Hematopoietic multipotent progenitor cell treated with erythropoietin and hydrocortisone succinate and interleukin-3 and kit ligand, for 8 days (in vitro differentiated cells): ENCODE data around the gene YARS2.
A peak's percentile ranks its signal among the peaks of the same experiment; 100 is the strongest.

Experiments
- DNase-seq: peaks from one replicate; pipeline ENCODE4 v3.0.0-alpha.2; 2015

YARS2 gene

GRCh38 chr12:32755654-32756475, at the start of gene YARS2:
YARS2 (minus strand) TSS chr12:32755897; CDS start chr12:32755874, 23 bp downstream.
- peak; percentile 98 for DNase-seq

DNA sequence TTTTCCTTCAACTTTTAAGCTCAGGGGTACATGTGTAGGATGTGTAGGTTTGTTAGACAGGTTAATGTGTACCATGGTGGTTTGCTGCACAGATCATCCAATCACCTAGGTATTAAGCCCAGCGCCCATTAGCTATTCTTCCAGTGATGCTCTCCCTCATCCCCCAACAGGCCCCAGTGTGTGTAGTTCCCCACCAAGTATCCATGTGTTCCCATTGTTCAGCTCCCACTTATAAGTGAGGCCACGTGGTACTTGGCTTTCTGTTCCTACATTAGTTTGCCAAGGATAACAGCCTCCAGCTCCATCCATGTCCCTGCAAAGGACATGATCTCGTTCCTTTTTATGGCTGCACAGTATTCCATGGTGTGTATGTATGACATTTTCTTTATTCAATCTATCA, 48.6 kb upstream of the YARS2 start:
- no peak for DNase-seq

GRCh38 chr12:32801269-32801980, 45.7 kb upstream of the YARS2 start:
- DNase-seq: no peak

- DNase-seq: no peak
These were observed 38.6 kb upstream of the YARS2 start for GRCh38 chr12:32794281-32794680.

- no peak for DNase-seq
These were observed 34.2 kb upstream of the YARS2 start for GRCh38 chr12:32789916-32790315.

GRCh38 chr12:32789446-32789845, 33.7 kb upstream of the YARS2 start:
- DNase-seq: no peak

DNA sequence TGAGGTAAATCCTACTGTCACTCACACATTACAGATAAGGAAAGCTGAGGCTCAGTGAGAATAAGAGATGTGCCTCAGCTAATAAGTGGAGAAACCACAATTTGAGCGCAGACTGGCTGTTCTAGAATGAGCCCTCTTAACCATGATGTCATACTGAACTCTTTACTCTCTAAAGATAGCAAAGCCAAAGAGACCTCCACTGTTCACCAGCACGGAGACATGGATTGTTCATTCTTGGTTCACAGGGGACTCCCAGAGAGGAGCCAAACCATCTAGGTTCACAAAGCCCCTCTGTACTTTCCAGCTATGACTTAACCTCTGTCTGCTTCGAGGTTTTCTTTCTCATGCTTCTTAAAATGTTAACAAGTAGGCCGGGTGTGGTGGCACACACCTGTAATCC, 32.7 kb upstream of the YARS2 start:
- DNase-seq: no peak

- no peak for DNase-seq
These were observed 29.9 kb upstream of the YARS2 start for GRCh38 chr12:32785557-32785956.

DNA sequence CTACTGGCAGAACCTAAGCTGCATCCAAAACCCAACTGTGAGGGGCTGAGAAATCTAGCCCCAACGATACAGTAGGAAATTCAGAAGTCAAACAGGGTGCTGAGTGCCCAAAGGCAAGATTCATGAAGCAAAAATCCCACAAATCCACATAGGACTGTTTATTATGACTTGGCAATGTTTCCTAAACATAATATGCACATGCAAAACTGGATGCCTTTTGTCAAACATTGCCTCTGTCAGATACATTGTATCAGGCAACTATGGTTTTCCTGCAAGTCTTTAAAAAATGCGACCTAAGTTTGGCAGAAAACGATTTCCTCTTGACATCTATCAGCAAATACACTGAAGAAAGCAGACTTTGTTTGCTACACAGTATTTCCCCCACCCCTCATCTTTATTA, 27.3 kb upstream of the YARS2 start:
- DNase-seq: no peak

DNA sequence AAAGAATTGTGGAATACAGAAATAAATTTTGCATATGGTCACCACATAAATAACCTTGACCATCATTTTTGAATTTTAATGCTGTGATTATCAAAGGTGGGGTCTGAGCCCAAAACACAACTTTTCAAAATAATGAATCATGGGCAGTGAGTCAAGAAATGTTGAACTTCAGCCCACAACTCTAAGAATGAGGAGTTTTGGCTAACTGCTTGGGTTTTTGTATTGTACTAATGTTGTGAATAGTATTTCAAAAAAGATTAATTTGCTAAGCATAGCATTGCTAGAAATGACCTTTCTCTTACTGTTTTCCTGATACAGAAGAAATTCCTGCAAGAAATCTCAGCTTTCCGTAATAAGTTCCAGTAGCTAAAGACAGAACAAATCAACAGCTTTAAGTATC, 24.4 kb upstream of the YARS2 start:
- no peak for DNase-seq

DNA sequence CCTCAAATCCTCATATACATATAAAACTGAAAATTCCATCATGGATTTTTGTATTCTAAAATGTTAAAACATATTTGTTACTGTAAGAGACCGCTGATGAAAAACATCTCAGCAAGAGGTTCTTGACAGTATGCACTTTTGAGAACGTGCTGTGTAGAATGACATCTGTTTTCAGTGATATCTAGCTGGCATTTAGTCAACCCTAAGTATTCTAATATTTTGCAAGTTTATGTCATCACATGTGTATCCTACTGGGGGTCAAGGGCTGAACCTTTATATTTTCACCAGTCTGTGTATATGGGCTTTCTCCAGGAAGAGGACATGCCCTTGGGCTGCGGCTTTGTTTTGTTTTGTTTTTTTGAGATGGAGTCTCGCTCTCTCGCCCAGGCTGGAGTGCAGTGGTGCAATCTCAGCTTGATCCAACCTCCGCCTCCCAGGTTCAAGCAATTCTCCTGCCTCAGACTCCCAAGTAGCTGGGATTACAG, 22.0 kb upstream of the YARS2 start:
- no peak for DNase-seq

GRCh38 chr12:32777159-32777558, 21.5 kb upstream of the YARS2 start:
- DNase-seq: no peak

GRCh38 chr12:32776258-32776657, 20.6 kb upstream of the YARS2 start:
- DNase-seq: no peak

GRCh38 chr12:32773691-32774090, 18.0 kb upstream of the YARS2 start:
- DNase-seq: no peak

- no peak for DNase-seq
These were observed 14.4 kb upstream of the YARS2 start for GRCh38 chr12:32770141-32770540.

DNA sequence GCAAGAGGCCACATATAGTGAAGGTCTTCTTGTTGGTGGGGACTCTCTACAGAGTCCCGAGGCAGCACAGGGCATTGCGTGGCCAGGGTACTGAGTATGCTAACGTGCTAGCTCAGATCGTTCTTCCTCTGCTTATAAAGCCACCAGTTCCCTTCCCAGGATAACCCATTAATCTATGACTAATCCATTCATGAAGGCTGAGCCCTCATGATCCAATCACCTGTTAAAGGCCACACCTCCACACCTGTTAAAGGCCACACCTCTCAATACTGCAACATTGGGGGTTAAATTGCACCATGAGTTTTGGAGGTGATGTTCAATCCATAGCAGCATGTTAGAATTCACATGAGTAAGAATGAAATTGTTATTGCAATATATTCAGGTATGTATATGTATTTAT, 12.8 kb upstream of the YARS2 start:
- no peak for DNase-seq

GRCh38 chr12:32765906-32766305, 10.2 kb upstream of the YARS2 start:
- no peak for DNase-seq

- peak; percentile 45 for DNase-seq
These were observed 6.0 kb upstream of the YARS2 start for GRCh38 chr12:32761716-32762115.

DNA sequence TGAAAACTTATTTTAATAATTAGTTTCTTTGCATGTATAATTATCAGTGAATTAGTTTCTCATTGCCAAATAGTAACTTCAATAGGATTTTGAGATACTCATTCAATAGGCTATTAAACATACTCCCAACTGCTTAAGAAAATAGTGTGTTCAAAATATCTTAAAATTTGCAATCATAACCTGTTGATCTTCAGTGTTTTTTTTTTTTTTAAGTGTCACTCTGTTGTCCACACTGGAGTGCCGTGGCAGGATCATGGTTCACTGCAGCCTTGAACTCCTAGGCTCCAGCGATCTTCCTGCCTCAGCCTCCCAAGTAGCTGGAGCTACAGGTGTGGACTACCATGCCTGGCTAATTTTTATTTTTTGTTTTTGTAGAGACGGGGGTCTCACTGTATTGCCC, 1.5 kb upstream of the YARS2 start:
- DNase-seq: no peak

- DNase-seq: no peak
These were observed 874 bp upstream of the YARS2 start for GRCh38 chr12:32756476-32757066.

GRCh38 chr12:32755051-32755653, 545 bp downstream of the YARS2 start:
- DNase-seq: peak; percentile 82

DNA sequence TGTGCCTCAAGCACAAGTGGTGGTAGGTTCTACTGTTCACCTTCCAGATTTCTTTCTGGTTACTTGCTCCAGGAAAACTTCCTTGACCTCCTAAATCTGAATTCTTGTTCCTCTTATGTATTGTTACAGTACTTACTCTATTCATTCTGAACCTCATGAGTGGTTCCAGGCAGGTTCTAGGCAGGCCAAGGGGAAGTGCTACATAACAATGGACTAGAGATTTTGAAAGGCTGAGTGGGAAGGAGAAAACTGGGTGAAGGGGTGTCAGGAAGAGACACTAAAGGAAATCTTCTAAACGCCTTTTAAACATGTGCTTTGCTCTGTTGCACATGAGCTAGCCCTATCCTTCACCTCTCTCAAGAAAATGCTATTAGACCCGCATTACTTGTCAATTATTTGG, 1.6 kb downstream of the YARS2 start:
- no peak for DNase-seq

GRCh38 chr12:32753605-32754004, 2.1 kb downstream of the YARS2 start:
- DNase-seq: no peak
